ENCODE data around the gene SLC17A5.

The SLC17A5 gene

DNA sequence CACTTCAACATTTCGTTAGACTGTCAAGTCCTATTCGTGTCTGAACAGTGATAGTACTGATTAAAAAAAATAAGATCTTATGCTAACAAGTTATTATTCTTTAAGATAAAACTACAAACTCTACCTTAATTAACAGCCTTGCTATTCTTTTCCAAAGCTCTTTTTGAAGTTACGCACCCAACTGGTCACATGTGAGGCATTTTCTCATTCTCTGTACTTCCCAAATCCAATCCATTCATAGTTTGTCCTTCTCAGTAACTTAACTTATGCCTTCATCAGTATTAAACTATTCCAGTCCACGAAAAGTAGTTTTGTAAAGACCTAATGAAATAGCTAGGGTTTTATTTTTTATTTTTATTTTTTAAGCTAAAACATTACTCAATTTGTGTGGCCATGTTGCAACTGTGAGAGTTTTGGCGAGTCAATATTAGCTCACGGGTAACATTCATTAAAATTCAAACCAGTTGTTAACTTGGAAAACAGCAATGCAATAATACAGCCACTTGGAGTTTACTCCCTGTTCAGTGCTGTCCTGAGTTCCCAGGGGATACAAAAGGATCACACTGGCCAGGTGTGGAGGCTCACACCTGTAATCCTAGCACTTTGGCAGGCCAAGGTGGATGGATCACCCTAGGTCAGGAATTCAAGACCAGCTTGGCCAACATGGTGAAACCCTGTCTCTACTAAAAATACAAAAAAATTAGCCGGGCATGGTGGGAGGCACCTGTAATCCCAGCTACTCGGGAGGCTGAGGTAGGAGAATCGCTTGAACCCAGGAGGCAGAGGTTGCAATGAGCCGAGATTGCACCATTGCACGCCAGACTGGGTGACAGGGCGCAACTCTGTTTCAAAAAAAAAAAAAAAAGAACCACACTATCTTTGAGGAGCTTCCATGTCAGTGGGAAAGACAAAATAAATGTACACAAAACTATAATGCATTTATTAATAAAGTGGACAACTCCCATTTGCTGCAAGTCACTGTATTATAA is 105.0 kb downstream of the SLC17A5 start:
- DNase-seq (ENCODE audit: low read depth) = no peak
- H3K4me3 ChIP-seq (ENCODE audit: low read depth, low read length) = no peak overlapping the region
- TF ChIP-seq, protein P1, sequence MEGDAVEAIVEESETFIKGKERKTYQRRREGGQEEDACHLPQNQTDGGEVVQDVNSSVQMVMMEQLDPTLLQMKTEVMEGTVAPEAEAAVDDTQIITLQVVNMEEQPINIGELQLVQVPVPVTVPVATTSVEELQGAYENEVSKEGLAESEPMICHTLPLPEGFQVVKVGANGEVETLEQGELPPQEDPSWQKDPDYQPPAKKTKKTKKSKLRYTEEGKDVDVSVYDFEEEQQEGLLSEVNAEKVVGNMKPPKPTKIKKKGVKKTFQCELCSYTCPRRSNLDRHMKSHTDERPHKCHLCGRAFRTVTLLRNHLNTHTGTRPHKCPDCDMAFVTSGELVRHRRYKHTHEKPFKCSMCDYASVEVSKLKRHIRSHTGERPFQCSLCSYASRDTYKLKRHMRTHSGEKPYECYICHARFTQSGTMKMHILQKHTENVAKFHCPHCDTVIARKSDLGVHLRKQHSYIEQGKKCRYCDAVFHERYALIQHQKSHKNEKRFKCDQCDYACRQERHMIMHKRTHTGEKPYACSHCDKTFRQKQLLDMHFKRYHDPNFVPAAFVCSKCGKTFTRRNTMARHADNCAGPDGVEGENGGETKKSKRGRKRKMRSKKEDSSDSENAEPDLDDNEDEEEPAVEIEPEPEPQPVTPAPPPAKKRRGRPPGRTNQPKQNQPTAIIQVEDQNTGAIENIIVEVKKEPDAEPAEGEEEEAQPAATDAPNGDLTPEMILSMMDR (conservative IDR thresholded peaks at IDR 0.05; ENCODE audit: low read depth, low read length) = no peak

DNA sequence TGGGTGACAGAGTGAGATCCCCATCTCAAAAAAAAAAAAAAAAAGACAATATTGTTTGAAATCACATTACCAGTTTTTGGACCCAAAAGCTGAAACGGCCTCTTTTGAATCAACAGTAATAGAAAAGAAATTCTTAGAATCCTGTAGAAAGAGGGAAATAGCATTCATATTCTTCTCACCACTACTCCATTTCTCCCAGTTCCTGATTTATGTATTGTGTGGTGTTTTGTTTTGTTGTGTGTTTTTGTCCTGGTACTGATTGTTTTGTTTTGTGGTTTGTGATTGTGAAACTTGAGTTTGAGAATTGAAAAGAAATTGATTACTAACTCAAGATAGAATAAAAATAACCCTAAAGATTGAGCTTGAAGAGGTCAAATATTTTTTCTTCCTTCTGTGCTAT is 106.8 kb downstream of the SLC17A5 start:
- H3K4me3 ChIP-seq (ENCODE audit: low read depth, low read length) = no peak overlapping the region
- TF ChIP-seq, protein P1 (conservative IDR thresholded peaks at IDR 0.05; ENCODE audit: low read depth, low read length) = no peak
- no peak for DNase-seq (ENCODE audit: low read depth)

All from choroid plexus epithelial cell (primary cell).